Ovary (tissue), 9 donors: Measurements from ENCODE around the gene SGK1. TPM values are rescaled to one million over a fixed set of nuclear protein-coding genes. Genes with fewer than 3 reads are reported as not detected.

Experiments
- DNase-seq, 5 donors: peaks; one replicate each; pipeline ENCODE4 v3.0.0-alpha.2; 2019 to 2020
- H3K27ac ChIP-seq, 2 donors: fragments of 200-600 bp; one replicate each; pipeline versions ENCODE4 v1.5.1 to v1.8.0; 2019 to 2022
- H3K27me3 ChIP-seq: fragments of 200-600 bp; one replicate; pipeline ENCODE4 v1.8.0; 2022
- H3K36me3 ChIP-seq: fragments of 200-600 bp; sonication (generic); one replicate; pipeline ENCODE4 v1.5.1; 2019
- H3K4me1 ChIP-seq: one replicate; pipeline ENCODE4 v1.8.1; 2013; ENCODE audit warnings: mild to moderate bottlenecking, moderate library complexity; ENCODE audit not compliant: insufficient read depth
- H3K4me3 ChIP-seq: fragments of 200-600 bp; sonication (generic); one replicate; pipeline ENCODE4 v1.5.1; 2017
- H3K9me3 ChIP-seq, 2 donors: fragments of 200-600 bp in 1 of 2; sonication (generic) in 1 of 2; one replicate each; pipeline versions ENCODE4 v1.5.1 to v1.8.1; 2013 to 2019; ENCODE audit warnings: mild to moderate bottlenecking in 1 of 2, moderate library complexity in 1 of 2
- EP300 ChIP-seq: sonication (generic); formaldehyde crosslinking; IDR thresholded peaks from one replicate; pipeline ENCODE4 v1.6.1; 2017; ENCODE audit warnings: antibody characterized with exemption
- POLR2A ChIP-seq: fragments of 450-650 bp; IDR thresholded peaks from one replicate; pipeline ENCODE4 v1.6.1; 2017; ENCODE audit warnings: antibody characterized with exemption, mild to moderate bottlenecking, moderate library complexity
- WGBS, 3 donors: extraction: QIAGEN DNeasy Blood & Tissue Kit in 1 of 3; methylation state at CpG; one replicate each; pipeline versions ENCODE4 v1.1.5 to v1.1.7; 2013 to 2017; 5-methylcytosine and 5-hydroxymethylcytosine counted together
- intact Hi-C, 4 donors: fragments of 100-400 bp; cut with DNase I; formaldehyde crosslinking; loops; one replicate each; pipeline versions ENCODE4 v1.11.0 to v1.15.1; 2022 to 2023
- polyA plus RNA-seq, 2 donors: library from polyadenylated mRNA; stranded (reverse); fragments of 200-250 nt in 1 of 2; fragments of 350-450 nt in 1 of 2; fragmentation: Illumina TruSeq in 1 of 2; extraction: RNeasy Lipid Tissue Mini Kit (QIAGEN cat#74804) in 1 of 2; gene quantifications; one replicate each; pipeline ENCODE4 v1.2.3, GENCODE V29; 2013 to 2014
- total RNA-seq, 7 donors: library from RNA; depleted of rRNA in 2 of 7; stranded (reverse); fragments of >200 nt in 2 of 7; fragmentation: NEBNext Ultra II Directional in 3 of 7; extraction: Animal tissue kit (Norgen Biotek cat#: 25700) in 3 of 7; gene quantifications; one replicate each; pipeline versions ENCODE4 v1.1.0 to v1.2.4, GENCODE V29; 2016 to 2023
- TF ChIP-seq, protein P1 (sequence below), 3 donors: fragments of 450-650 bp in 2 of 3; fragments of 200-600 bp in 1 of 3; IDR thresholded peaks; one replicate each; pipeline versions ENCODE4 v1.5.1 to v1.8.0; 2016 to 2022; ENCODE audit warnings: antibody characterized with exemption in 3 of 3, mild to moderate bottlenecking in 1 of 3
- donor health status: DM: no; HTN: no; CAD: no; lungs with moderate emphysema.
- donor health status: DM: no; HTN: no; CAD: no.
- donor health status: Bipolar disorder and iron deficiency.
- donor health status: DM: yes; HTN: yes; CAD: no.
- donor health status: DM: no; HTN: no; CAD: no.
- donor health status: DM: yes; HTN: yes; CAD: no.

The SGK1 gene
- total and polyA plus RNA-seq, 9 donors: 124 to 610 (median 174) TPM

DNA sequence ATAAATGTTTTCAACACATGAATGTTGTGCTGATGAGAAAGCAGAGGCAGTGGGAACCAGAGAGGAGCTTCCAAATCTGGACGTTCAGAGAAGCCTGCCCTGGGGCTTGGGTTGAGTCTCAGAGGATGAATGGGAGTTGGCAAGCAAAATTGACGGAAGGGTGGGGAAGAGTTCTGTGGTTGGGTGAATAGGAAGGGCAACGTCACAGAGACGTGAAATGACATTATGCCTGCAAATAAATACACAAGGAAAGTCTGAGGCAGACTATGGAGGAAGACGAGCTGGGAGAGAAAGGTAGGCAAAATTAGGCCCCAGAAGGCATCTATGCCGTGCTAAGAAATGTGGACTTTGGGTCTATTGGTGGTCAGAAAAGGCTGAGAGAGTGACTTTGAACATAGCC lies 25.2 kb upstream of the SGK1 start:
- Histone ChIP-seq H3K27ac (no peak overlapping the region), H3K4me3 (no peak overlapping the region), H3K36me3 (no peaks in the 10 kb centered on the region), H3K4me1 (no peaks in the 10 kb centered on the region), H3K9me3 (no peaks in the 10 kb centered on the region), H3K27me3 (no peaks in the 10 kb centered on the region)
- no peak for DNase-seq
- intact Hi-C loops: no loop called here
- 86 to 87% (median 87%) methylated on average over 6 of the region's 6 CpGs for WGBS, 3 donors
- TF ChIP-seq EP300 (no peak), POLR2A (no peak)
- TF ChIP-seq, protein P1, sequence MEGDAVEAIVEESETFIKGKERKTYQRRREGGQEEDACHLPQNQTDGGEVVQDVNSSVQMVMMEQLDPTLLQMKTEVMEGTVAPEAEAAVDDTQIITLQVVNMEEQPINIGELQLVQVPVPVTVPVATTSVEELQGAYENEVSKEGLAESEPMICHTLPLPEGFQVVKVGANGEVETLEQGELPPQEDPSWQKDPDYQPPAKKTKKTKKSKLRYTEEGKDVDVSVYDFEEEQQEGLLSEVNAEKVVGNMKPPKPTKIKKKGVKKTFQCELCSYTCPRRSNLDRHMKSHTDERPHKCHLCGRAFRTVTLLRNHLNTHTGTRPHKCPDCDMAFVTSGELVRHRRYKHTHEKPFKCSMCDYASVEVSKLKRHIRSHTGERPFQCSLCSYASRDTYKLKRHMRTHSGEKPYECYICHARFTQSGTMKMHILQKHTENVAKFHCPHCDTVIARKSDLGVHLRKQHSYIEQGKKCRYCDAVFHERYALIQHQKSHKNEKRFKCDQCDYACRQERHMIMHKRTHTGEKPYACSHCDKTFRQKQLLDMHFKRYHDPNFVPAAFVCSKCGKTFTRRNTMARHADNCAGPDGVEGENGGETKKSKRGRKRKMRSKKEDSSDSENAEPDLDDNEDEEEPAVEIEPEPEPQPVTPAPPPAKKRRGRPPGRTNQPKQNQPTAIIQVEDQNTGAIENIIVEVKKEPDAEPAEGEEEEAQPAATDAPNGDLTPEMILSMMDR (IDR thresholded peaks at IDR 0.05): no peak

DNA sequence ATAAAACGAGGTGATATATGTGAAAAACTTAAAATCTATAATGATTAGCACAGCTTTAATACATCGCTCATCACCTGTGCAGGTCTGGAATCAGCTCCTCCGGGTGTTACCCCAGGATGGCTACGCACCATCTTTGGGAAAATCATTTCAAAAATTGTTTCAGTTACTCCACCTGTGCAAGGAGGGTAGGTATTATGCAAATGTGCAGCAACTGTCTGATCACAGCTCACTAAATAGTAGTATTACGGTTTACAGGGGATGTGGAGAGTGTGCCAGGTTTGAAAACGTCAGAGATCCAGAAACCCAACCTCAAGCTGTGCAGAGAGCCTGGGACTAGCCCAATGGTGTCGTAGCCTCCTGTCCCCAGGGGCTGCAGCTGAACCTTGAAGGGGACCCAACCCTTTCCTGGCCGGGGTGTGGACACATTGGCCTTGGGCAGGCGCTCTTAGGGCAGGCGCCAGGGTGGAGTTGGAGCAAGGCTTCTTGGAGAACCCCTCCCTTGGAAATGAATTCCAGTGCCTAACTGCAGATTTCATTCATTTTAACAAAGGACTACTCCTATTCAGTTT lies 24.2 kb upstream of the SGK1 start:
- H3K27ac ChIP-seq: no peak overlapping the region
- intact Hi-C loops: no loop called here
- peak in 1 of 5 donors; percentile 30 for DNase-seq
- 74 to 83% (median 82%) methylated on average over 10 of the region's 10 CpGs for WGBS, 3 donors
- H3K36me3 ChIP-seq: no peaks in the 10 kb centered on the region
- H3K4me1 ChIP-seq: no peaks in the 10 kb centered on the region
- TF ChIP-seq POLR2A (no peak), EP300 (no peak)
- TF ChIP-seq, protein P1 (IDR thresholded peaks at IDR 0.05): no peak
- no peak overlapping the region for H3K4me3 ChIP-seq
- no peaks in the 10 kb centered on the region for H3K9me3 ChIP-seq
- no peaks in the 10 kb centered on the region for H3K27me3 ChIP-seq

DNA sequence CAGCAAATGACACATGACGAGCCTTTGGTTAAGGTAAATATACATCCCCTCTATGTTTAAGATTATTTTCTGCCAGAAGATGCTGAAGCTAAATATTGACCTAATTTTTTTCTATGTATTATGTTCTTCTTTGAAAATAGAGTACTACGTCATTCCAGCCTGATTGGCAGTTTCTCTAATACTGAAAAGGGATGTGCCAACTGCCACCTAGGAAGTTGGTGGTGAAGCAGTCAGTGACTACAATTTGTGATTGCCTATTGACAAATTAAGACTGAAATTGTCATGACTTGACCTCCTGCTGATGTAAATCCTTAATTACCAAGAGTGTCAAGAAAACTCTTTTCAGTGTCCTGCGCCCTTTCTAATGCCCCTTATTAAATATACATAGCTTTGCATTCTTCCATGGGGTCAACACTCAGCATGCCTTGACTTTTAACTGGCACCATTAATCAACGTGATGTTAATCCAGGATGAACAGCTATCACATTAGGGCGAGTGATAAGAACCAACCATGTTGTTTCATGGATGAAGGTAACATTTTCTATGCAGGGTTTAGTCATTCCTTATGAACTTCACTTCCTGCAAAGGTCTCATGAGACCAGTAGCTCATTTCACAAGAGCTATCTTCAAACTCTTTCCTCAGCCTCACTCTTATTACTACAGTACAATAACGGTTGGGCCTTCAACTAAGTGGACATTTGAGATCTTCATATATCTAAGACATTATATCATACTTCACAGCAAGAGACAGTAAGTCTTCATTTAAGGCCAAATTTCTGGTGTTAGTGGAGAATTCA lies 22.5 kb upstream of the SGK1 start:
- intact Hi-C loops: no loop called here
- no peaks in the 10 kb centered on the region for H3K36me3 ChIP-seq
- H3K4me1 ChIP-seq: no peaks in the 10 kb centered on the region
- DNase-seq: no peak
- H3K27me3 ChIP-seq: no peaks in the 10 kb centered on the region
- WGBS, 3 donors: 91 to 95% (median 93%) methylated on average over 6 of the region's 6 CpGs
- TF ChIP-seq, protein P1 (IDR thresholded peaks at IDR 0.05): no peak
- TF ChIP-seq POLR2A: no peak
- no peak for TF ChIP-seq EP300
- H3K27ac ChIP-seq: no peak overlapping the region
- H3K4me3 ChIP-seq: no peak overlapping the region
- H3K9me3 ChIP-seq: no peaks in the 10 kb centered on the region

DNA sequence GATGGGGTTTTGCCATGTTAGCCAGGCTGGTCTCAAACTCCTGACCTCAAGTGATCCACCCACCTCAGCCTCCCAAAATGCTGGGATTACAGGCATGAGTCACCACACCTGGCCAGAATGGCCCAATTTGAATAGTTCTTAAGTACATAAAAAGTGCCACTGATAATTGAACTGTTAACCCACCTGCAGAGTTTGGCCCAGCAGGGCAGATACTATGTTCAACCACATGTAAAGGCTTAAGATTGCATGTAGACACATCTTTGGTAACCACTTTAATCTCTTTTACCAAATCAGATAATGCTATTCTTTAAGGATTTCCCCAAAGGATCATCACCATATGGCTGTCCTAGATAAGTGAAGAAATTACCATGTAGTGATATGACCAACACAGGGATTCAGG lies 21.3 kb upstream of the SGK1 start:
- intact Hi-C loops: loop anchor here in 1 of 4 donors (10.0 kb wide), 1 partner anchor 466 kb away; no protein-coding TSS in a partner anchor
- TF ChIP-seq POLR2A (no peak), EP300 (no peak)
- TF ChIP-seq, protein P1 (IDR thresholded peaks at IDR 0.05): no peak

More for the DNA sequence above, 21.3 kb upstream of the SGK1 start:
- no peak for DNase-seq
- Histone ChIP-seq H3K9me3 (no peaks in the 10 kb centered on the region), H3K36me3 (no peaks in the 10 kb centered on the region), H3K4me1 (no peaks in the 10 kb centered on the region), H3K4me3 (no peak overlapping the region), H3K27ac (no peak overlapping the region), H3K27me3 (no peaks in the 10 kb centered on the region)
